Fibroblast of mammary gland (primary cell): ENCODE measurements around the gene CPED1.
"Not testable (repeated sequence)": the region's sequence is repeated elsewhere in the genome, so short reads cannot be mapped to it uniquely, and the experiment has no call there.

Source experiments
- DNase-seq: peaks from one replicate; pipeline ENCODE4 v3.0.0-alpha.2; 2010; ENCODE audit warnings: low read depth
- H3K4me3 ChIP-seq: 2 replicates; pipeline ENCODE4 v1.5.1; 2011; ENCODE audit warnings: low read depth, mild to moderate bottlenecking, low read length, moderate library complexity; ENCODE audit not compliant: control insufficient read depth
- CTCF ChIP-seq: conservative IDR thresholded peaks from 2 replicates; pipeline ENCODE4 v1.5.1; 2011; ENCODE audit warnings: low read depth, low read length, inconsistent platforms; ENCODE audit not compliant: control insufficient read depth, insufficient read depth

CPED1 gene

GRCh38 chr7:121113288-121113687, 124.8 kb downstream of the CPED1 start:
- no peak for DNase-seq
- no peak overlapping the region for H3K4me3 ChIP-seq
- TF ChIP-seq CTCF = no peak

- TF ChIP-seq CTCF = no peak
- DNase-seq = no peak
These were observed 127.9 kb downstream of the CPED1 start for GRCh38 chr7:121116396-121116795.

GRCh38 chr7:121119047-121119446, 130.5 kb downstream of the CPED1 start:
- no peak for DNase-seq
- TF ChIP-seq CTCF = no peak
- H3K4me3 ChIP-seq = no peak overlapping the region

More at GRCh38 chr7:121116396-121116795, 127.9 kb downstream of the CPED1 start:
- no peak overlapping the region for H3K4me3 ChIP-seq

GRCh38 chr7:121123032-121123431, 134.5 kb downstream of the CPED1 start:
- no peak overlapping the region for H3K4me3 ChIP-seq
- DNase-seq = no peak
- no peak for TF ChIP-seq CTCF

- not testable (repeated sequence) for H3K4me3 ChIP-seq, DNase-seq
These were observed 136.9 kb downstream of the CPED1 start for GRCh38 chr7:121125454-121125853.

GRCh38 chr7:121126201-121126600, 137.7 kb downstream of the CPED1 start:
- no peak for DNase-seq
- H3K4me3 ChIP-seq = no peak overlapping the region
- TF ChIP-seq CTCF = no peak

- TF ChIP-seq CTCF = peak; percentile 31
- peak; percentile 53 for DNase-seq
- H3K4me3 ChIP-seq = no peak overlapping the region
These were observed 138.5 kb downstream of the CPED1 start for GRCh38 chr7:121126801-121127534.
